ENCODE measurements around the gene VGLL4.

VGLL4 gene

GRCh38 chr3:11629716-11630115 lies 14.0 kb downstream of the VGLL4 start:
- DNase-seq (ENCODE audit: low read depth in 2 of 2) = no peak

GRCh38 chr3:11627612-11628011 lies 16.1 kb downstream of the VGLL4 start:
- no peak for DNase-seq (ENCODE audit: low read depth in 2 of 2)

GRCh38 chr3:11626084-11626463 lies 17.6 kb downstream of the VGLL4 start:
- no peak for DNase-seq (ENCODE audit: low read depth in 2 of 2)

- DNase-seq (ENCODE audit: low read depth in 2 of 2) = no peak
Measured at GRCh38 chr3:11625376-11626083, 18.2 kb downstream of the VGLL4 start.

DNA sequence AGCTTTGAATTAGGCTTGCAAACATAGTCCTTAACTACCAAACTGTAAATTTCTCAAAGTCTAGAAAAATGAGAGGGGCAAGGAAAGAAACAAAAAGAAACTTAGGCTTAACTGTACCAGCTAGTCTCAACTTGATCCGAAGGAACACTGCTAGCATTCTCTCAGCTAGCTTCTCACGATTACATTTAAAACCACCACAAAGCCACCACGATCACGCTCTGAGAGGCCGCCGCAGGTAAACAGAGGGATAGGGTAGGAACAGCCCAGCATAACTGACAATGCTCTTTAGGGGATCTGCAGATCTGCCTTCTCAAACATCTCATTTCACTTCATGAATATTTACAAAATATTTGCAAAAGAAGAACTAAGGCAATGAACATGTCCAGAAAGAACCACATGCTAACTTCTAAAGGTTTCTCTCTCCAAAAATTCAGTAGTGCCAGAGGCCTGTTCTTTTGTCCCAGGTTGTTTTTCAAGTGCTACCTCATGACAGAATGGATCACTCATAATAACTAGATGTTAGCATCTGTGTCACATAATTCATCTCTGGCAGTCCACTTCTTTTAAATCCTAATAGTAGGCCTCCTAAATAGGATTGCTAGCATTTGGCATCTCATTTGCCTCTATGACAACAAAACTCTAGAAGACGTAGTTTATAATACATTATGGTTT lies 18.9 kb downstream of the VGLL4 start:
- DNase-seq (ENCODE audit: low read depth in 2 of 2) = no peak

GRCh38 chr3:11624161-11624560 lies 19.6 kb downstream of the VGLL4 start:
- no peak for DNase-seq (ENCODE audit: low read depth in 2 of 2)

GRCh38 chr3:11622586-11623550 lies 20.8 kb downstream of the VGLL4 start:
- DNase-seq (ENCODE audit: low read depth in 2 of 2) = no peak

- no peak for DNase-seq (ENCODE audit: low read depth in 2 of 2)
Measured at GRCh38 chr3:11621077-11621476, 22.6 kb downstream of the VGLL4 start.

GRCh38 chr3:11619946-11620652 lies 23.6 kb downstream of the VGLL4 start:
- no peak for DNase-seq (ENCODE audit: low read depth in 2 of 2)

- DNase-seq (ENCODE audit: low read depth in 2 of 2) = no peak
Measured at GRCh38 chr3:11619461-11619860, 24.3 kb downstream of the VGLL4 start.

- DNase-seq (ENCODE audit: low read depth in 2 of 2) = no peak
Measured at GRCh38 chr3:11618904-11619303, 24.8 kb downstream of the VGLL4 start.

GRCh38 chr3:11616551-11616950 lies 27.2 kb downstream of the VGLL4 start:
- no peak for DNase-seq (ENCODE audit: low read depth in 2 of 2)

DNA sequence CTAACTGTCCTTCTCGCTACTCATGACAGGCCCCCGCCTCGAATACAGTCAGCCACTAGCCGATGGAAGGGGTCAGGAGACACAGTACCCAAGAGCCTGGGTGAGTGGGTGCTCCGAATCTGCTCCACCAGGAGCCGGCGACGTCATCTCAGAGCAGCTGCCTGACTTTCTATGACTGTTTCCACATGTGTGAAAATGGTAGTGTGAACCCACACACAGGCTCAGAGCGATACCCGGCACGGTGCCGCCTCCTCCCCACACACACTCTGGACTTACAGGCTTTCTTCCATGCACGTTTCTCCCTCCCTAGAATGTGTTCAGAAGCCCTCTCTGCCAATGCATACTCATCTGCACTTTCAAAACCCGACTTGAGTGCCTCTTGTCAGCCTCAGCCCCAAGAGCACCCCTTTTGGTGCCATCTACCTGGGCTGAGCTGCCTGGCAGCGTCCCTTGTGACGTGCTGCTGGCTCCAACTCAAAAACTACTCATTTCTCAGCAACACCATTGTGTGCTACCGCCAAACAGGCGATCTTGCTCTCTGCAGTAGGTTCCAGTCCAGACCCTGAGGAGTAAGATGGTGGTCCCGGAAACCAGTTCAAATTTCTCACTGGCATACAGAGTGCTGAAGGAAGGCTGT lies 29.7 kb downstream of the VGLL4 start:
- no peak for DNase-seq (ENCODE audit: low read depth in 2 of 2)

- DNase-seq (ENCODE audit: low read depth in 2 of 2) = no peak
Measured at GRCh38 chr3:11613319-11613718, 30.4 kb downstream of the VGLL4 start.

DNA sequence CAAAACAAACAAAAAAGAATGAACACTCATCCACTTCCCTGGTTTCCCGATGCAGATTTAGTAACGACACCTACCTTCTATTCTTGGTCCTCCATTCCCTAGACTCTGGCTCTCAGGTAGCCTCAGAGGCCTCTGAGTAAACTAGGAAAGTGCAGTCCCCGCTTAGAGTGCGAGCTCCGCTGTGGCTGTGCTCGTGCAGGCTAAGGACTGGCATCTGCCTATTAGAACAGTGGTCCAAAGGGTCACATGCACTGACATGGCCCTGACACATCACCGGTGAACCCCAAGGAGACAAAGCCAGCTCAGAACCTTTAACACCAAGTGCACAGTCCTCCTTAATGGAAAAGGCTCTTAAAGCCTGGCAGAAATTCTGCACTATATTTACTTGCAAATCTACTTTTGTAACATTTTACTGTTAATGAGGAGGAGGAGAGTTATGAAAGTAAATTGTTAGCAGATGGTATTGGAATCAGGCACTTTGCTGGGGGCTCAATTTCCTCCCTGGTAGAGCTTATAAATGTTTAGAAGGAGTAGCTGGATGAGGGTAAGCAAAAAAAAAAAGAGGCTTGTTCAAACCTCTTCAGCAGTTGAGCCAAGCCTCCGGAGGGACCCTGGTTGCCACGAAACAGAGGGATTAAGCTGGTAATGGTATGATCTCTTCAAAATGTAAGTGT lies 31.1 kb downstream of the VGLL4 start:
- no peak for DNase-seq (ENCODE audit: low read depth in 2 of 2)

GRCh38 chr3:11611341-11611799 lies 32.3 kb downstream of the VGLL4 start:
- no peak for DNase-seq (ENCODE audit: low read depth in 2 of 2)

DNA sequence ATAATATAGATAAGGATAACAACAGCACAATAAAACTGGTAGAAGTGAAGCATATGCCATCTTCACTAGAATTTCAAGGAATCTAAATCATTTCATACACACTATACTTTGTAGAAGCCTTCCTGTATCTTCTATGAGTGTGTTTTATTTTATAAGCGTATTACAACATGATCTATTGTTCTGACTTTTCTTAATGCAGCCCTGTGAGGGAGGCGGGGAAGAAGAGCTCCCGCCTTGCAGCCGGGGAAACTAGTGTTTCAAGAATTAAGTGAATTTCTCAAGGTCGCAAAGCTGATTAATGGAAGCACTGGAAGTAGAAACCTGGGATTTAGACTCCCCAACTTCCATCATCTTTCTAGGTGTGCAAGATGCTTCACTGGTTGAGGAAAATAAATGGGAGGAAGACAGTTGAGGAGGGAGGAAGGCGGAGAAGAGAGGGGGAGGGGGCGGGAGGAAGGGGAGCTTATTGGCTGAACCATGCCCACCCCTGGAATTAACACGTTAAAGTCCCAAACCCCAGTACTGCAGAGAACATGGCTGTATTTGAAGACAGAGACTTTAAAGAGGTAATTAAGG lies 32.9 kb downstream of the VGLL4 start:
- DNase-seq (ENCODE audit: low read depth in 2 of 2) = no peak

DNA sequence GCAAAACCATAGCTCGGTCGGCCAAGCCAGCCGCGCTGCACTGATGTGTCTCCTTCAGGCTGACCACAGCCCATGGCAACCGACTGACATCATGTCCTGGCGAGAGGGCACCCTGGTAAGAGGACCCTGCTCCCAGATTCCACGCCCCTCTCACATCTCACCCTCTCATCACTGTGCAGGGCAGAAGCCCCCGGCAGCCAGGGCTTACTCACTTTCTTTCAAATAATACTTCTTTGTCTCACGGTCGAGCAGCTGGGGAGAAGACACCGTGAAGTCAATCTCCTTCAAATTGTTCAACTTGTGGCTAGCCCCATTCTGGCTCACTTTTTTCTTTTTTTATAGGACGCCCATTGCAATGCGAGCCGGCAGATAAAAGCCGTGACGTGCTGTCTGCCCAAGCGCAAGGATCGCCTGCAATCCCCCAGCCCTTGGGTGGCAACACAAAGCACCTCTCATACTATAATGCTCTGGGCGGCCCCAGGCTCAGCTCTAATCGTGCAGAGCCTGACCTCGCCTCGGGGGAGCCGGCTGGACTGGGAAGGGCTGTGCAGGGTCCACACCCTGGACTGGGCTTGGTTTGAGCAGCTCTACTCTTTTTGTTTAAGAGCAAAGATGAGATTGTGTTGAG lies 33.6 kb downstream of the VGLL4 start:
- no peak for DNase-seq (ENCODE audit: low read depth in 2 of 2)

GRCh38 chr3:11609481-11609880 lies 34.2 kb downstream of the VGLL4 start:
- DNase-seq (ENCODE audit: low read depth in 2 of 2) = no peak

DNA sequence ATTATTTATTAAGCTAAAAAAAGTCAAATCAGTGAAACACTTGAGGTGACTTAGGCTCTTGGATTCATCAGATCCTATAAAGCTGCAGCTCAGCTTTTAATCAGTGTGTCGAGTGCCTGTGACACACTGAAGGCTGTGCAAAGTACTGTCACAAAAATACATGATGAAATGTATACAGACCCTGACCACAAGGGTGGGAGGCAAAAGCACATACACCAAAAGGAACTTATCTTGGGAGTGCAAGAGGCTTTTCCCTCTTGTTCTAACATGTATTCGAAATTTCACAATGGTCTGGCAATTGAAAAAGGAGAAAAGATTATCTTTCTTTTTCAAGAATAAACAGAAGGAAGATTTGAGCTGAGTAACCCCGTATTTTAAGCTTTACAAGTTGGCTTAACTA lies 35.9 kb downstream of the VGLL4 start:
- no peak for DNase-seq (ENCODE audit: low read depth in 2 of 2)

Data from stimulated activated CD8-positive, alpha-beta memory T cell treated with anti-CD3 and anti-CD28 coated beads, Interleukin-7, amount 100 ng/mL, for 1 hour (primary cell).